ENCODE measurements around the gene PPP1R12B.
"Not testable (repeated sequence)": the region's sequence is repeated elsewhere in the genome, so short reads cannot be mapped to it uniquely, and the experiment has no call there.

Gene PPP1R12B

DNA sequence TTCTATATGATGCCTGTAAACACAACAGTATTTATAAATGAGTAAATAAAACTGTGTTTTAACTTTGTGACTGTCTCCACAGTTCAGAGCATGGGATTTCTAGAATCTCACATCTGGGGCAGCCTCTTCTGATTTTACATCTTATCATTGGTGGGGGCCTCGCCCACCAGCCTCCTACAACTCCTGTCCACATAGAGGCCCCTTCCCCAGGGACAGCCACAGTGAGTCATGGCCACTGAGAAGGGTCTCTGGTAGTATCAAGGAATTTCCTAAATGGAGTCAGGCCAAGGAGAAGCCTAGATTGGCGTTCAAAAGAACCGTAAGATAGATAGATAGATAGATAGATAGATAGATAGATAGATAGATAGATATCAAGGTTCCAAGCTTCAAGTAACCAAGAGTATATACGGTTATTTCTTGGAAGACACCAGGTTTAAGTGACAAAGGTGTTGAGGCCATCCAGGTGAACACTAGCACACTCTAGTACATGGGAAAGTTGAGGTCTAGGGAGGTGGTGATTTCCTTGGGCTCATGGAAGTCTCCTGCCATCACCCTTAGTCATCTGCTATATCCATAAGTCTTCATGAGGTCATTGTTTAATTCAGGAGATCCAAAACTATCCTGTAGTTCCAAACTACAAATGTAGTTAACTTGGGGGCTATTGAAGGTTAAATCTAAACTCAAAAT lies 240.1 kb downstream of the PPP1R12B start:
- DNase-seq, result no peak

GRCh38 chr1:202589190-202589930 lies 240.9 kb downstream of the PPP1R12B start:
- no peak for DNase-seq

DNA sequence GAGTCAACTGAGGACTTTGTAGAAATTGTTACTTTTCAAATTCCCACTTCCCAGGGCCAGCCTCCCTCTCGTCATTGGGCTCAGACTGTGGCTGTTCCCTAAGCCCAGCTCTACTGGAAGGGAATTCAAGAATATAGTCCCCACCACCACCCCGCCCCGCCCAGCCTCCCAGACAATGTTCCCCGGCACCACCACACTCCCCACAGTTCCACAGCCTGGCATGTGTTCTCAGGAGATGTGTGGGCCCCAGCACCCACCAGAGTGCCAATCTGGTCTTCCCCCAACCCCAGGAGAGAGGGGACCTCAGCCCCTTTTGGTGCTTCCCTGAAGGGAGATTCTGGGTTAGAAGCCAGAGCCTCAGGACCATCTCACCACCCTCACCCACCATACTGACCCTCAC lies 241.6 kb downstream of the PPP1R12B start:
- DNase-seq, result no peak

DNA sequence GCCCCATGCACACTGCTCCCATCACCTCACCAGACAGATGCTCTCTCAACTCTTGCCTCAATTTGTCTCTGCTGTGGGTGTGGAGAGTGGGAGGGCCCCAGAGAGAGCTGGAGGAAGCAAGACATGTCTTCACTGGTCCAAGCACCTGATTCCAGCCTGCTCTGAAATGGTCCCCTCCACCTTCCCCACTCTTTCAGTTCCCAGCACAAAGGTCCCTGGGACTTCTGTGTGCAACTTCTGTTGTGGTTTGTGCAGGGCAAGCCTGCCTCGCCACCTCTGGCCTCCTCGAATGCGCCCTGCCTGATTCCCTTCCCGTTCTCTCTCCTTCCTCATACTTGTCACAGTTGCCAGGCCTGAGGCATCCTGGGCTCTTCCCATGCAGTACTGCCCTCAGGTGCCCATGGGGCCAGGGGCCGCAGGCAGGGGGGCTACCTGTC lies 242.5 kb downstream of the PPP1R12B start:
- no peak for DNase-seq

GRCh38 chr1:202591515-202591914 lies 243.0 kb downstream of the PPP1R12B start:
- DNase-seq, result no peak

- no peak for DNase-seq
Measured at GRCh38 chr1:202592146-202592545, 243.6 kb downstream of the PPP1R12B start.

DNA sequence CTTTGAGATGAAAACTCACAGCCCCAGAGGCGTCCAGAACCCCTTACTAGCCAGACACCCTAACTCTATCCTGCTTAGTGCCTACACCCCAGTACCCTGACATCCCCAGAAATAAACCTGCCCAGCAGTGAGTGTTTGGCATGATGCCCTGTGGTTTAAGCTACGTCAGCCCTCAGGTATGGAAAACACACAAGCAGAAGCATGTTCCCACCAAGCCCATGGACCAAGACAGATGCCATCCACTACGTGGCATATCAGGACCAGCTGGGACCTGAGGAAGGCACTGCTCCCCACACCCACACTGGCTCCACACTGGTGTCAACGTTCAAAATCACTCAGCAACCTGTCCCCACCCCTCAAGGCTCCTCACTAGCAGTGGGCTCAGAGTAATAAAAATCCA lies 245.3 kb downstream of the PPP1R12B start:
- DNase-seq, result no peak

DNA sequence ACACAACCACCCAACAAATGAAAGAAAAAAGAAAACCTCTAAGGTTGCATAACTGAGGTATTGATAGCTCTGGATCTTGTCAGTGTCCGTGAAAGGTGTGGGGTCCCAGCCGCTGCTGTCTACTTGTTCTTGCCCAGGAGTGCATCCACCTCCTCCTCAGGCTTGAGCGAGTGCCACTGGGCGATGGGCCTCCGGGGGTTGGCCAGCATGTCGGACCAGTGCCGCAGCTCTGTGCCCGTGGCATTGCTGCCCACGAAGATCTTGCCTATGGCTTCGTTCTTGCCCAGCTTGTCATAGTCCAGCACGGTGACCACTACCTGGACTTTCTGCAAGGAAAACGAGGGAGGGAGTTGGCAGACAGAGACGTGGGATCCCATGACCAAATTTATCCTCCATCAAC lies 248.1 kb downstream of the PPP1R12B start:
- no peak for DNase-seq

- no peak for DNase-seq
Measured at GRCh38 chr1:202597090-202597761, 248.7 kb downstream of the PPP1R12B start.

DNA sequence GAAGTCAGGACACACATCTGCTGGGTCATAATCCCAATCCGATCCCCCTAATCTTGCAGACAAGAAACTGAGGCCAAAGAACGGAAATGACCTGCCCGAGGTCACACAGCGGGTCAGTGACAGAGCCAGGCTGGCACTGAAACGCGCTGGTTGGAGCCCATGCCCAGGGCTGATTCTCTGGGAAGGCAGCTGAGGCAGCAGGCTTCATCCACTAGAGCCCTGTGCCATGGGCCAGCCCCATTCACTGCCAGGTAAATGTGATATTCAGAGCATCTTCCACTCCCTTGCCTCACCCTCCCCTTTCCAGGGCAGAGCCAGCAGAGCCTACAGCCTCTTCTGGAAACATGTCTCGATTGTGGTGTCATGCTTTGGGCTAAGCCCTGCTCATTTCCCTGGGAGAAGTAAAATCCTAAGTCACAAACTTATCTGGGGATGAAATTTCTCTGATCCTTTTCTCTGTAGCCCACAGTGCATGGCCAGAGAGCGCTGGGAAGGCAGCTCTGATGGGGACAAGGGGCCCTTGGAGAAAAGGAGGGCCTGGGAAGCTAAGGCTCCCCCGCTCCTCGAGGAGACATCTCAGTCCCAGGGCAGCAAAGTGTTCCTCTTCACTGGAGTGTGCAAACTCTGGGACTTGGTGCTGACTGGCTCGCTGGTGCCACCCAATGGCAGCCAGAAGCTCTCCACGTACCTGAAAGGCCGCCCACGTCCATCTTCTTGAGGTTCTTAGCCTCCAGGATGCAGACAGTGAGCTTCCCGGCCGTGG lies 251.4 kb downstream of the PPP1R12B start:
- DNase-seq, result peak; percentile 46

DNA sequence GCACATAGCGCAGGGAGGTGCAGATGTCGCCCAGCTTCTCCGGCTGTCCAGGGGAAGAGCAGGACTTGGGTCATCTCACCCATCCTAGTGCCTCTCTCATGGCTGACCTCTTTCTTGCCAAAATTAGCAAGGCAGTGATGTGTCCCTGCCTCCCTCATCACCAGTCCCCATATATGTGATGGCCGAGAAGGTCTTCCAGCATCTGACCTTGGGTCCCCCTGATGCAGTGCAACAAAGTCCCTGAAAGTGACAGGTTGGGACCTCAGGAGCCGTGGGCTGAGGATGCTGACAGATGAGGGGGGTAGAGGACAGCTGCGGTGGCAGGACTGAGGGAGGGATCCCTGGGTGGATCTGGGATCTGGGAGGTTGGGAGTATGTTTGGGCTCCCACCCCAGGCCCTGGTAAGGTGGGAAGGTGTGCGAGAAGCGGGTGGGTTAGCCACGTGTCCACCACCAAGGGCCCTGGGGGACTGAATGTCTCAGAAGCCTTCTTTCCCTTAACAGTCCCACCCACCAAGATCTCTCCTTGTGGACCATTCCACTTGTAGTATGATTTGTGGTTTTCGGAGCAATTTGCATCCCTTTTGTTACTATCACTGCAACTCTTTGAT lies 252.0 kb downstream of the PPP1R12B start:
- no peak for DNase-seq

GRCh38 chr1:202603435-202603834 lies 254.9 kb downstream of the PPP1R12B start:
- no peak for DNase-seq

GRCh38 chr1:202605515-202605914 lies 257.0 kb downstream of the PPP1R12B start:
- DNase-seq, result no peak

- not testable (repeated sequence) for DNase-seq
Measured at GRCh38 chr1:202612036-202612435, 263.5 kb downstream of the PPP1R12B start.

GRCh38 chr1:202613571-202613970 lies 265.1 kb downstream of the PPP1R12B start:
- no peak for DNase-seq

GRCh38 chr1:202614363-202615207 lies 266.1 kb downstream of the PPP1R12B start:
- DNase-seq, result not testable (repeated sequence)

GRCh38 chr1:202615208-202615500 lies 266.7 kb downstream of the PPP1R12B start:
- not testable (repeated sequence) for DNase-seq

DNA sequence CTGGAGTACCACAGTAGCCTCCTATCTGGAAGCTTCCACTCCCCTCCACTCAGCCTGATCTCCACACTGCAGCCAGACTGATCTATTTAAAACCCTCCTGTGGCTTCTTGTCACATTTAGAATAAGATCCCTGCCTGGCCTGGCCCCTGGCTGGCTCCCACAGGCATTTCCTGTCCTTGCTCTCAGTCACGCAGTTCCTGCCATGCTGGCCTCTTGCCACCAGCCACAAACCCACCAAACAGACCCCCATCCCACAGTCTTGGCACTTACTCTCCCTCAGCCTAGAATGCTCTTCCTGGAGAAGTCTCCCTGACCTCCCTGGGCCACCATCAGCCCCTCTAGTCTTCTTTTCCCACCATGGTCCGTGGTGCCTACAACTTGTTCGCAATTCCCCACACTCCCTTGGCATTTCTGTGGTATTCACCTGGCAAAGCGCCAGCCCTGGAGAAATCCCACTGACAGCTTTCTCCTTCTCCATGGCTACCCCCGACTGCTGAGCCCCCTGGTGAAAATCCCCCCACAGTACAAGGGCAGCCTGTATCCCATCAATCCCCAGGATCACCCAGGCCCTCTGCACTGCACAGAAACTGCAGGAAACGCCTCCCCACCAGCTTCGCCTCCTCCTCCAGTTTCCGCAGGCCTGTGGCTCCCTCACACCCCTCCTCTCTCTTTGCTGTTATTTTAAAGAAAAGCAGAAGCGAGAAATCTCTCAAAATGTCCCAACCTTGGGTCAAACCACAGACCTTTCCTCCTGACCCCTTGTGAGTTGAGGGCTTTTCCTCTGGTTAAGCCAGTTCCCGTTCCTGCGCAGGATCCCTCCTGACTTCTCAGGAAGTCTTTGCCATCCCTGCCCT lies 267.2 kb downstream of the PPP1R12B start:
- DNase-seq, result no peak

- no peak for DNase-seq
Measured at GRCh38 chr1:202616355-202616915, 267.9 kb downstream of the PPP1R12B start.

- not testable (repeated sequence) for DNase-seq
Measured at GRCh38 chr1:202619012-202619411, 270.5 kb downstream of the PPP1R12B start.

DNA sequence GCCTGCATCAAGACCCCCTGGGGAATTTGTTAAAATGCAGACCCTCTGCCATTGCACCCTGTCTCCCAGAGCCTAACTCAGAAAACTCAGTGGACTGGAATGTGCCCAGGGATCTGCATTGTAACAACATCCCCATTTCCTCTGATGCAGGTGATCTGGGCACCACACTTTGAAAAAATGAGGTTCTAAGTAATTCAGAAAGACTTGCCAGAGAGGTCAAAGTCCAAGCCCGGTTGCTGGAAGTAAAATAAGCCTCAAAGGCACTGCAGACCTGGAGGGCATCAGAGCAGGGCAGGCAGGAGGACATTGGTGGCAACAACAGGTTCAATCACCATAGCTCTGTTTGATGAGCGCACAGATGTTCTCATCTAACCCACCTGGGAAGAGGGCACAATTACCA lies 271.0 kb downstream of the PPP1R12B start:
- no peak for DNase-seq

Data from NCI-H1436 (cell line).